ENCODE data around the gene MYF6. TPM values are rescaled to one million over a fixed set of nuclear protein-coding genes. Genes with fewer than 3 reads are reported as not detected.

The MYF6 gene
- total RNA-seq = not detected

GRCh38 chr12:80707126-80707829 is at the start of gene MYF6:
TSS of gene MYF6 (plus strand) at chr12:80707634. CDS start at chr12:80707720, 86 bp downstream.

DNA sequence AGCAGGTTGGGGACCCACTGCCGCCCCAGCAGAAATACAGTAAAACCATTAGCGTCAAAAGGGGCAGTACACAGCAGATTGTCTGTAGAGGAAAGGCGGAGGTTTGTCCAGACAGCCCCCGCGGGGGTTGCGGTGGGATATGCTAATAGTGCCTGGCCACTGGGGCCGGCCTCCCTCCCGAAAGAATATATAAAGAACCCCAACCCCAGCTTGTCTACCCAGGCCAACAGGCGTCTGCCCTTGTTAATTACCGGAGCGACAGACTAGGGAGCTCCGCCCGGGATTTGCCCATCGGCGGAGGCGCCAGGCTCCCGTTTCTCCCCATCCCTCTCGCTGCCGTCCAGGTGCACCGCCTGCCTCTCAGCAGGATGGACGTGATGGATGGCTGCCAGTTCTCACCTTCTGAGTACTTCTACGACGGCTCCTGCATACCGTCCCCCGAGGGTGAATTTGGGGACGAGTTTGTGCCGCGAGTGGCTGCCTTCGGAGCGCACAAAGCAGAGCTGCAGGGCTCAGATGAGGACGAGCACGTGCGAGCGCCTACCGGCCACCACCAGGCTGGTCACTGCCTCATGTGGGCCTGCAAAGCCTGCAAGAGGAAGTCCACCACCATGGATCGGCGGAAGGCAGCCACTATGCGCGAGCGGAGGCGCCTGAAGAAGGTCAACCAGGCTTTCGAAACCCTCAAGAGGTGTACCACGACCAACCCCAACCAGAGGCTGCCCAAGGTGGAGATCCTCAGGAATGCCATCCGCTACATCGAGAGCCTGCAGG is 9.4 kb downstream of the MYF6 start, which contains the start of gene MYF5:
MYF5 (plus strand) TSS at position 217 of the 774 bp plus-strand sequence; CDS start at position 369, 152 bp downstream.

Other genes with a start within 250 kb of the MYF6 start
- not detected for gene MYF5, start 9.3 kb downstream of the MYF6 start, total RNA-seq
- gene LIN7A, start 230.3 kb downstream of the MYF6 start, total RNA-seq = not detected

Data from melanocyte of skin (primary cell).